HG02623 (cell line): ENCODE measurements around the gene PRR22.
A peak's percentile ranks its signal among the peaks of the same experiment; 100 is the strongest.
"Not testable (repeated sequence)": the region's sequence is repeated elsewhere in the genome, so short reads cannot be mapped to it uniquely, and the experiment has no call there.

ENCODE experiments used
- ATAC-seq: cut with Tn5 transposase; IDR thresholded peaks from one replicate; pipeline ENCODE4 v1.9.1; 2021; ENCODE audit warnings: moderate library complexity; ENCODE audit not compliant: unreplicated experiment

PRR22 gene

GRCh38 chr19:5792224-5792623 is 7.7 kb upstream of the PRR22 start:
- no peak for ATAC-seq

GRCh38 chr19:5790559-5791520 is 6.3 kb upstream of the PRR22 start, which contains the start of gene DUS3L:
DUS3L (minus strand) TSS chr19:5791163; CDS start chr19:5791141, 22 bp downstream.
- ATAC-seq, result peak; percentile 84

GRCh38 chr19:5789886-5790558 is 5.5 kb upstream of the PRR22 start:
- ATAC-seq, result no peak

DNA sequence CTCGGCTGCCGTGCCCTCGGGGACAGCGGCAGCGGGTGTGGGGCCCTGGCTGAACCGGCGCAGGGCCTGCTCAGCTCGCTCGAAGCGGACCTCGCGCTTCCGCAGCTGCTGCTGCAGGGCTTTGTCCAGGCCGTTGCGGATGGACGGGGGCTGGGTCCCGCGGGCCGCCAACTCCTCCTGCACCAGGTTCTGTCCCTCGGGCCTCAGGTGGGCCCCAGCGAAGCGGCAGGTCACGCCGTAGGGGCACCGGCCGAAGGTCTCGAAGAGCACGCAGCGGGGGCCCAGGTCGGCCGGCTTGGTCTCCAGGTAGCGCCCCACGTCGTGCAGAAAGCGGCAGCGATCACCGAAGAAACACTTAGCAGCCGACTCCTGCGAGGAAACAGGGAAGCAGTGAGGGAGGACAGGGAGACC is 4.8 kb upstream of the PRR22 start:
- no peak for ATAC-seq

DNA sequence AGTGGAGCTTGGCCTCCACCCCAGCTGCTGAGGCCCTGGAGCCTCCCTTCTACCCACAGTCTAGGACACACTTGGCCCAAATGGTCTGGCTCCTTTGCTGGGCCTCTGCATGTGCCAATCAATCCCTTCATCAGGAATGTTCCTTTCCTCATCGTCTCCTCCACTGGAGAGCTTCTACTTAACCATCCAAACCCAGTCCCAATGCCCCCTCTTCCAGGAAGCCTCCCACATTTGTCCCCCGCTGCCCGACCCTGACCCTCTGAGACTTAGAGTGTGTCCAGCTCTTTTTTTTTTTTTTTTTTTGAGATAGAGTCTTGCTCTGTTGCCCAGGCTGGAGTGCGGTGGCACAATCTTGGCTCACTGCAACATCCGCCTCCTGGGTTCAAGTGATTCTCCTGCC is 3.9 kb upstream of the PRR22 start:
- no peak for ATAC-seq

DNA sequence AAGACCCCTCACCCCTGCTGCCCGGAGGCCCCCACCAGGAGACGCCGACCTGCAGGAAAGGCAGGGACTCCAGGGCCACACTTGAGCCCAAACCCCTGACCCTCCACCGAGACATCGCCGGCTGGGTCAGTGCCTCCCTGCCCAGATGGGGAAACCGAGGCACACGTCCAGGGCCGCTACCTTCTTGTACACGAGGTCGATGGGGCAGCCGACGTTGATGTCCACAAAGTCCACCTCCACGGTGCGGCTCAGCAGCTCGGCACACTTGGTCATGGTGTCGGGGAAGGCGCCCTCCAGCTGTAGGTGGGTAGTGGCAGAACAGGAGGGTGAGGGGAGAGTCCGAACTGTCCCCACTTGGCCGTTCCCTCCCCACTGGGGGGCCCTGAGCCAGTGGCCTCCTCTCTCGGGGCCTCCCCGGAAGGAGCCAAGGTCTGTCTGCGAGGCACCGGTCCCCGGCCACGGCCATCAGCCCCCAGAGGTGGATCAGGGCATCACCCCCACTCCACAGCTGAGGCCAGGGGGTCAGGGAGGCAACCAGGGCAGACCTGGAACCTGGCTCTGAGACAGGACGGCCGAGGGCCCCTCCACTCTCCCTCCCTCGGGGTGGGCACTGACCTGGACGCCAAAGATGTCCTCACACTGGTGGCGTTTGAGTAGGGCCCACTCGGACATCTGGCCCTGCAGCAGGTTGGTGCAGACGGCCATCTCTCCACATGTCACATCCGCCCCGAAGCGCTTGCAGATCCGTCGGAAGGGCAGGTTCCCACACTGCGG is 3.0 kb upstream of the PRR22 start:
- no peak for ATAC-seq

GRCh38 chr19:5786593-5787408 is 2.3 kb upstream of the PRR22 start:
- ATAC-seq, result no peak

- no peak for ATAC-seq
Observed at GRCh38 chr19:5785423-5785822, 877 bp upstream of the PRR22 start.

GRCh38 chr19:5782945-5783919 is 1.3 kb downstream of the PRR22 start:
- no peak for ATAC-seq

DNA sequence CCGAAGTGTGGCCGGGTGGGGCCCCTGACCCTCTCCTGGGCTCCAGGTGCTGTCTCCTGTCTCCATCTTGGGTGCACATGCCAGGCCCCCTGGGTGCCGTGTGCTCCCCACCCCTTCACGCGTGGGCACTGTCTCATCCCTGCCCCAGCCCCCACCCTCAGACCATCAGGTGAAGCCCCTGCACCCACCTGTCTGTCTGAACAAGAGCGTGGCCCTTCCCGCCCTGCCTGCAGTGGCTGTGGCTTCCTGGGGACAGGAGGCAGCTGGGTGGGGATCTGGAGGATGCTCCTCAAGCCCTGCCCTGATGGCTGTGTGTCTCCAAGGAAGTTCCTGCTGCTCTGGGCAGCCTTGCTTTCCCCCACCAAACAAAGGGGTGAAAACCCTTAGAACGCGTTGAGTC is 2.2 kb downstream of the PRR22 start:
- ATAC-seq, result no peak

DNA sequence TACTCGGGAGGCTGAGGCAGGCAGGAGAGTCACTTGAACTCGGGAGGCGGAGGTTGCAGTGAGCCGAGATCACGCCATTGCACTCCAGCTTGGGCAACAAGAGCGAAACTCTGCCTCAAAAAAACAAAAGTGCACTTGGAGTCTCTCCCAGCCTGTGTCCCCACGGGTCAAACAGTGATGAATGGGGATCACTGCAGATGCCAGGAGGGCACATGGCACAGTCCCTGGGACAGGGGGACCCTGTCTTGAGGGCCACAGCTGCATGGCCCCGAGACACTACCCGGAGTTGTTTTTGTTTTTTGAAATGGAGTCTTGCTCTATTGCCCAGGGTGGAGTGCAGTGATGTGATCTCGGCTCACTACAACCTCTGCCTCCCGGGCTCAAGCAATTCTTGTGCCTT is 3.6 kb downstream of the PRR22 start:
- not testable (repeated sequence) for ATAC-seq

DNA sequence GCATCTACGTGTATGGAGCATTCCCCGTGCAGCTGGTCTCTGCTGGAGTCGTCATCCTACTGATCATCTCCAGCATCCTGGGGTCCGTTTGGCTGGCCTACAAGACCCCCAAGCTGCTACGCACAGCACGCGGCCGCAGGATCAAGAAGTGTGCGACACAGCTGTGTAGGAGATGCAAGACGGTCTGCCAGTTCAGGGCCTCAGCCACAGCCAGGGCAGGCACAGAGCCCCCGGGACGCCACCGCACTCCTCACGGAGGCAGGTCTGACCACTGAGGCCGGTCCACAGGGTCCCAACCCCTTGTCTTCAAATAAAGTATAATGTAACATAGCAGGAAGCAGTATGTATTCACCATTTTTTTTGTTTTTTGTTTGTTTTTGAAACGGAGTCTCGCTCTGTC is 6.1 kb downstream of the PRR22 start:
- ATAC-seq, result no peak

- ATAC-seq, result no peak
Observed at GRCh38 chr19:5775668-5776309, 8.8 kb downstream of the PRR22 start.

DNA sequence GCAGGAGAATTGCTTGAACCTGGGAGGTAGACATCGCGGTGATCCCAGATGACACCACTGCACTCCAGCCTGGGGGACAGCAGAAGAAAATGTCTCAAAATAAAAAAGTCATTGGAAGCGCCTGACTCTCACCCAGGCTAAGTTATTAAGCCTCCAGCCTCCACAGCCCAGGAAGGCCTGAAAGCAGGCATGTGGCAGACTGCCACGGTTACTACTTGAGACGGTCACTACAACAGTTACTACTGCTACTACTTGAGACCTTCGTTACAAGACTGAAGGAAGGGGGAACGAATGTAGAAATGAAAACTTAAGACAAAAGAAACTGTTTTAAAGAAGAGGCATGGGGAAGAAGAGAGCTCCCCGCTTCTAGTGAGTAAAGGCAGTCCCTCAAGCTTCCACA is 9.6 kb downstream of the PRR22 start:
- no peak for ATAC-seq

DNA sequence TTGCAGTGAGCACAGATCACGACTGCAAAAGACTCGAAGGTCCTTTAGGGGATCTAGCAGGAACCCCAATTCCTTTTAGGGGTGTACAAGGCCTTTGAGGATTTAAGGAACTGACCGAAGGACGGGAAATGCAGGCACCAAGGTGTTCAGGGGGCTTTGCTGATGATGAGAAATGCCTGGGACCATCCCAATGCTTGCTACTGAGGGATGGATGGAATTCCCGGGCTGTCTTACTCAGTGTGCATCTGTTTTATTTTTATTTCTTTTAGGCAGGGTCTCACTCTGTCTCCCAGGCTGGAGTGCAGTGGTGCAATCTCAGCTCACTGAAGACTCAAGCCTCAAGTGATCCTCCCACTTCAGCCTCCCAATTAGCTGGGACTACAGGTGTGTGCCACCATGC is 11.3 kb downstream of the PRR22 start:
- ATAC-seq, result no peak

DNA sequence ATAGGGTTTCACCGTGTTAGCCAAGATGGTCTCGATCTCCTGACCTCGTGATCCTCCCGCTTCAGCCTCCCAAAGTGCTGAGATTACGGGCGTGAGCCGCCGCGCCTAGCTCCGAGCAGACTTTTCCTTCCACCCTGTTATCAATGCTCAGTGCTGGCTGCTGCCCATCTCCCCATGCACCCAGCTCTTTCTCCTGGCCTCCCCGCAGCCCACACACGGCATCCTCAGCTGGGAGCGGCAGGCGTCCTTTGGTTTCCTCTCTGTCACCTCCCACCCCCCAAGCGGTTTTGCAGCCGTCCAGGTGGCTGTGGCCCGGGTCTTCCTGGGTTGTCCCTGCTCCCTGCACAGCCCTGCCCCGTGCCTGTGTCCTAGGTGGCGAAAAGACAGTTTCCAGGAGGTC is 12.1 kb downstream of the PRR22 start:
- no peak for ATAC-seq

- no peak for ATAC-seq
Observed at GRCh38 chr19:5767949-5768348, 16.6 kb downstream of the PRR22 start.

DNA sequence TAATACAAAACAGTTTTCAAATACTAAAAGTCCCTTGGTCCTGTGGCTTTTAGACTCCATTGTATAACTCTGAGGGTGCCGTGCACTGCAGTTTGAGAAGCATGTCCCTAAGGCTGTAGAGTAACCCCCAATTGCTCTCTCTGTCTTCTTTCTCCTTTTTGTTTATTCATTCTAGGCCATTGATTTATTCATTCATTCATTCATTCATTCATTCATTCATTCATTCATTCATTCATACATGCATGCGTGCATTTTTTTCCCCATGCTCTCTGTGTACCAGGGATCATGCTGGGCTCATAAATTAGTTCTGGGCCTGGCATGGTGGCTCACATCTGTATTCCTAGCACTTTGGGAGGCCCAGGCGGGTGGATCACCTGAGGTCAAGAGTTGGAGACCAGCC is 19.3 kb downstream of the PRR22 start:
- ATAC-seq, result no peak
